ENCODE data around the gene NTHL1. TPM values are rescaled to one million over a fixed set of nuclear protein-coding genes. Genes with fewer than 3 reads are reported as not detected.

The NTHL1 gene
- total and polyA plus RNA-seq, 9 of the 15 experiments (the other 6 are each of a cell fraction or from before 2014, with no cell fraction given) = 1.1 to 58.8 (median 17.6) TPM

GRCh38 chr16:2003827-2004641, 43.6 kb downstream of the NTHL1 start (continued):
- TF ChIP-seq BCLAF1 (IDR thresholded peaks at IDR 0.05; ENCODE audit: borderline replicate concordance in 1 of 2, control insufficient read depth in 1 of 2, low read depth in 2 of 2, low read length in 1 of 2) = no peak
- peak; percentile 60 for TF ChIP-seq SAP30 (IDR thresholded peaks at IDR 0.05; ENCODE audit: borderline replicate concordance, insufficient read depth, low read depth, low read length, poor library complexity, severe bottlenecking)
- TF ChIP-seq SMAD1 (IDR thresholded peaks at IDR 0.05; ENCODE audit: low read depth, low read length, partially characterized antibody) = no peak
- no peak for TF ChIP-seq ZNF23 (CRISPR knock-in tag; IDR thresholded peaks at IDR 0.05)
- peak; percentile 66 for TF ChIP-seq CCNT2 (IDR thresholded peaks at IDR 0.05; ENCODE audit: borderline replicate concordance, extremely low read depth, insufficient read length, low read depth, low read length)
- TF ChIP-seq MED1 (CRISPR knock-in tag; IDR thresholded peaks at IDR 0.05; ENCODE audit: borderline replicate concordance) = no peak
- TF ChIP-seq ZNF75A (CRISPR knock-in tag; IDR thresholded peaks at IDR 0.05) = no peak
- 0 out of 2 replicates have a peak, but pooled peaks have one; percentile 38 for TF ChIP-seq MTA3 (IDR thresholded peaks at IDR 0.05; ENCODE audit: borderline replicate concordance)
- 0 out of 2 replicates have a peak, but pooled peaks have one; percentile 63 for TF ChIP-seq HMGXB4 (CRISPR knock-in tag; IDR thresholded peaks at IDR 0.05)
- TF ChIP-seq ZNF511 (CRISPR knock-in tag; IDR thresholded peaks at IDR 0.05) = peak; percentile 19; the same call in 1 of the 2 replicates
- no peak for TF ChIP-seq OTX1 (CRISPR knock-in tag; IDR thresholded peaks at IDR 0.05)
- TF ChIP-seq RFX5 (IDR thresholded peaks at IDR 0.05; ENCODE audit: low read depth, low read length) = no peak
- no peak for TF ChIP-seq TFE3 (CRISPR knock-in tag; IDR thresholded peaks at IDR 0.05)
- TF ChIP-seq IRF2 (CRISPR knock-in tag; IDR thresholded peaks at IDR 0.05) = no peak
- TF ChIP-seq ZNF277 (CRISPR knock-in tag; IDR thresholded peaks at IDR 0.05; ENCODE audit: borderline replicate concordance) = no peak
- no peak for TF ChIP-seq ZNF764 (CRISPR knock-in tag; IDR thresholded peaks at IDR 0.05; ENCODE audit: low read depth)
- no peak for TF ChIP-seq MIER1 (IDR thresholded peaks at IDR 0.05; ENCODE audit: low read depth)

Measured in K562 (cell line).